NCI-H2171 (cell line): ENCODE data around the gene DRC7.
A peak's percentile ranks its signal among the peaks of the same experiment; 100 is the strongest.
"Not testable (repeated sequence)": the region's sequence is repeated elsewhere in the genome, so short reads cannot be mapped to it uniquely, and the experiment has no call there.

Source experiments
- DNase-seq: peaks from one replicate; lab custom pipeline; 2025; lab: John Stamatoyannopoulos, UW

The DRC7 gene

DNA sequence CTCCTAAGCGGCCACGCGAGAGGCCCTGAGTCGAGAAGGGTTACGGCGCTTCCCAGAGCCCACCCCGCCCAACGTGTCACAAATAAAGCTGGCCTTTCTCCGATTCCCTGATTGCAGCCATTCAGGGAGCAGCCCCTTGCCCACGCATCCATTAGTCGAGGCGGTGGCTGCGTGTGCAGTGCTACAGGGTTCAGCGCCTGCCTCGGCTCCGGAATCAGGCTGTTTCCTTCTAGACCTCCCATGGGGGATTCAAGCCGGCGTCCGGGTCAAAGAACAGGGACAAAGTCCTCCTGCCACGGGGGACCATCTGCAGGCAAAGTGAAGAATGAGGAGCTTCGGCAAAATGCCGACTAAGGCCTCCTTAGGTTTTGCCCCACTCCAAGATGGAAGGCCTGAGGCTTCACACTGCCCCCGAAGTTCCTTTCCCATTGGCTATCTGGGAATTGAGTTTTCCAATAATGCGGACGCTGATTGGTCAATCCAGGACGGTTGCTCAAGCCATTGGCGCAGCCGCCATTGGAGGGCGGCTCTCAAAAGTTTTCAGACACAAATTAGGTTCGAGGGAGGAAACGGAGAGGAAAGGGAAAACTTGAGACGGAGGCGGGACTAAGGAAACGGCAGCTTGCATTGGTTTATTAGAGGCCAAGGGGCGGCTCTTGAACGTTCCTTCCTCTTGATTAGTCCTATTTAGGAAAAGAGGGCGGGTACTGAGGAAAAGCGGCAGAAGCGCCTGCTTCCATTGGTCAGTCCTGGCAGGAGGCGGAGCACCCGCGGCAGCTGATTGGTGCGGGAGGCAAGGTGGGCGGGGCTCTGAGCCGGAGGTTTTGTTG lies 40.5 kb downstream of the DRC7 start:
- peak; percentile 99 for DNase-seq

DNA sequence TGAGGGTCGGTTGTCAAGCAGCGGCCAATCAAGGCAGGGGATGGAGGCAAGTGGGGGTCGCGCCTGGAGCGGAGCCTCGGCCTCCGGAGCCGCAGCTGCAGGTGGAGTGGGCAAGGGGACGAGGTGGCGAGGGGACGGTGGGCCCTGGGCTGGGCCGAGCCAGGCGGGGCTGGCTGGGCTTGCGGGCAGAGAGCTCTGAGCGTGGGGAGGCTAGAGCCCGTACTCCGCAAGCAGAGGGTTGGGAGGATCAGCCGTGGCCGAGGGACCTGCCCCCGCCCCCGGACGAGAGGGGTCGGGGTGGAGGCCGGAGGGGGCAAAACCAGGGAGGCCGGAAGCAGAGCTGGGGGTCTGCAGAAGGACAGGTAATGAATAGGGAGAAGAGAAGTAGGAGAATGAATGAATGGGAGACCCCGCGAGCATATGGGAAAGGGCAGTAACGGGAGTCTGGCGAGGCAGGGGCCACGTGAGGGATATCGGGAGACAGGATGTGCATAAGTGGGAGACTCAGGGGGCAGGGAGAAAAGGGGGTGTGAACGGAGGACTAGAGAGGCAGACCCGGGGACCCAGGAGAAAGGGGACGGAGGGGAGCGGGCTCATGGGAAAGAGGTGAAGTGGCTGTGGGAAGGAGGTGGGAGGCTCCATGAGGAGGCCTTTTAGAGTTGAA lies 41.3 kb downstream of the DRC7 start, which contains the start of gene KATNB1:
TSS of gene KATNB1 (plus strand) at position 16 of the 664 bp plus-strand sequence. CDS start 1,474 bp downstream, outside the sequence.
- DNase-seq = no peak

DNA sequence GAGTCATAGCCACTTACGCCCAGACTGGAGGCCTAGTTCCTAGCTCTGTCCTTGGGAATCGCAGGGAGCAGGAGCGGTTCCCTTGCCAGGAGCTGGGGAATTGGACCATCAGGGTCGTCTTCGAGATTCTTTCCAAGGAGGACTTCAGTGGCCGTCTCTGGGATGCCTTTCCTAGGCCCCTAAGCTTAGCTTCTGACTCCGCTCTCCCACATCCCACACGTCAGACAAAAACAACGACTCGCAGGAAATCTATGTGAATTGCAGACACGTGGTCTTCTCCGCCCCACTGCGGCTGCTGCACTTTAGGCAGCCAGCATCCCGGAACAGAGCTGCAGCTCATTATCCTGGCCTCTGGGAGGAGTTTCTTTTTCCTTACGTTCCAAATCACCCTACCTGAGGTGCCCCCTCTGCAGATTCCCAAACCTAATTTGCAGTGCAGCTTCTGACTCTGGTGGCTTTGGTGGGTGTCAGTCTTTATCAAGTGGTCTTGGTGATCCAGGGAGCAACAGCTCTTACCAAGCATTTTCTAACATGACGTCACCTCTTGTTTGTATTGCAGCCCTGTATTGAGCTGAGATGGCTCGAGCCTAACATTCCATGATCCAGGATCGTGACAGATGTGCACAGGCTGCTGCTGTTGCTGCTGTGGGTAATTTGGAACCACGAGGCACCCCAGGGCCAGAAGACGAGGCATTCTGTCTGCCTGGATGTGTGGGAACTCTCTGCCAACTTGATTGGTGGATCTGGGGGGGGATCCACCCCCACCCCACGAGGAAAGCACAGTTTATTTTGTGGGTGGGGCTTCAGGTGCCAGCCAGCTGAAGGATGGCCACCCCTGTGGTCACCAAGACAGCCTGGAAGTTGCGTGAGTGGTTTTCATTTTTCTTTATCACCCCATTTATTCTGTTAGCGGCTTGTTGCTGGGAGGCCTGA lies 42.1 kb downstream of the DRC7 start:
- DNase-seq = peak; percentile 44

DNA sequence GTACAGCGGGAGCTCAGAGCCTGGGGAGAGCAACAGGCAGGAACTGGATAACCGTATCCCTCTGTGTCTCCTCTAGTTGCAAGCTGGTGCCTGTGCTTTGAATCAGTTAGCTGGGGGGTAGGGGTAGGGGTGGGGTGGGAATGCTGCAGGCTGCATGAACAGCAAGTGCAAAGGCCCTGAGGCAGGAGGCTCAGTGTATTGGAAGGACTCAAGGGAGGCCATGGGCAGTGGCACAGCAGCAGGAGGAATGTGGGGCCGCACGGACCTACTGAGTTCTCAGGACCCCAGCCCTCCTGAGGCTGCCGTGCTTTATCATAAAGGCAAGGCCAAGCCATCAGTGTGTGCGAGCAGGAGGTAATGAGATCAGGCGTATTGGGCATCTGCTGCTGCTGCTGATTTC lies 44.2 kb downstream of the DRC7 start:
- DNase-seq = no peak

- DNase-seq = no peak
Observed at GRCh38 chr16:57739756-57740422, 45.3 kb downstream of the DRC7 start.

- DNase-seq = no peak
Observed at GRCh38 chr16:57740423-57741071, 45.9 kb downstream of the DRC7 start.

GRCh38 chr16:57741660-57742191 lies 47.1 kb downstream of the DRC7 start:
- DNase-seq = no peak

DNA sequence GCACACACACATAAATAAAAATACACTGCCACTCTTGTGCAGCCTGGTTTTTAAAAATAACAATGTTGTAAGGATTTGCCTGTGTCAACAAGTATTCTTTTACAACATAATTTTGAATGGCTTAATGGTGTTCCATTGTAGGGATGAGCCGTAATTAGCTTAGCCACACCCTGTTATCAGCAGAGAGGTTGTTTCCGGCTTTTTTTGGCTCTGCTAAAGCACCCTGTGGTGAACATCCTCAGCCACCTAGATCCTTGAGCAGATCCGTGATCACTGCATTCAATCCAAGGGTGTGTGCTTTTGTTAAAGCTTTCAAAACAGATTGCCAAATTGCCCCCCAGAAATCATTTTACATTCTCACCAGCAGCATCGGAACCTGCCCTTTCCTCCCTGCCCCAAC lies 47.9 kb downstream of the DRC7 start:
- DNase-seq = no peak

- DNase-seq = no peak
Observed at GRCh38 chr16:57743458-57743857, 48.9 kb downstream of the DRC7 start.

- no peak for DNase-seq
Observed at GRCh38 chr16:57743886-57744641, 49.5 kb downstream of the DRC7 start.

DNA sequence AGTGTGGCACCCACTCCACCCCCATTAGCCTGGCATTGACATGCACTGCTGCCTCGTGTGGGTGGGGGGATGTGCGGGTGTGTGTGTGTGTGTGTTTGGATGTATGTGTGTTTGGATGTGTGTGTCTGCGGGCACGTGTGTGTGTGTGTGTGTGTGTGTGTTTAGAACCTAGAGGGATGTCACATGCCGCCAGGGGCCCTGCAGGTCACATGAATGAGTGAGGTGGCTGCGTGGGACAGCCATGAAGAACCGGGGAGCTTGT lies 50.0 kb downstream of the DRC7 start:
- no peak for DNase-seq

GRCh38 chr16:57745768-57746167 lies 51.2 kb downstream of the DRC7 start:
- DNase-seq = no peak

GRCh38 chr16:57746316-57746715 lies 51.7 kb downstream of the DRC7 start:
- not testable (repeated sequence) for DNase-seq

DNA sequence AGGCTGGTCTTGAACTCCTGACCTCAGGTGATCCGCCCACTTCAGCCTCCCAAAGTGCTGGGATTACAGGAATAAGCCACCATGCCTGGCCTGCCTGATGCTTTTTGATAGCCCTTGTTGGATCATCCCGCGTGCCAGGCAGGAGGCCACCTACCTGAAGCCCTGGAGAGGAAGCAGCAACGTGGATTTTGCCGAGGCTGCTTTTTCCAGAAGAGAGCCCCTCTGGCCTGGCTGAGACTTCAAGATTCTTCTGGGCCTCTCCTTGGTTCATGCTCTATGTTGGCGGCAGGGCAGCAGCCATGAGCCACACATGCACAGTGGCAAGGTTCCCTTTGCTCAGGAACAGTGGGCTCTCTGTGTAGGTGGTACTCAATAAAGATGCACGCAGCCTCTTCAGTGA lies 52.5 kb downstream of the DRC7 start:
- no peak for DNase-seq

- DNase-seq = no peak
Observed at GRCh38 chr16:57747496-57747895, 52.9 kb downstream of the DRC7 start.

DNA sequence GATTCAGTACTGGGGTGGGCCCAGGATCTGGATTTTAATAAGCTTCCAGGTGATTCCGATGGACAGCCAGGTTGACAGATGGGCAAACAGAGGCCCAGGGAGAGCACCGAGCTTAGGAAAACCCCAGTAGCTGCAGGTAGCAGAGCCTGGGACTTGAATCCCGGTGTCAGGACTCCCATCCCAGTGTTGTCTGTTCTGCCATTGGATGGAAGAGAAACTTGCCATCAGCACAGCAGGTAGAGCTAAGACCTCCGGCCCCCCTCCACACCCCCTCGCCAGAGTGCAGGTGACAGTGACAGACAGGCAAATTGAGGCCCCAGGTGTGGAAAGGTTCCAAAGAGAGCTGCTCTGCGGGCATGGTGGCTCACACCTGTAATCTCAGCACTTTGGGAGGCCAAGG lies 53.4 kb downstream of the DRC7 start:
- no peak for DNase-seq

DNA sequence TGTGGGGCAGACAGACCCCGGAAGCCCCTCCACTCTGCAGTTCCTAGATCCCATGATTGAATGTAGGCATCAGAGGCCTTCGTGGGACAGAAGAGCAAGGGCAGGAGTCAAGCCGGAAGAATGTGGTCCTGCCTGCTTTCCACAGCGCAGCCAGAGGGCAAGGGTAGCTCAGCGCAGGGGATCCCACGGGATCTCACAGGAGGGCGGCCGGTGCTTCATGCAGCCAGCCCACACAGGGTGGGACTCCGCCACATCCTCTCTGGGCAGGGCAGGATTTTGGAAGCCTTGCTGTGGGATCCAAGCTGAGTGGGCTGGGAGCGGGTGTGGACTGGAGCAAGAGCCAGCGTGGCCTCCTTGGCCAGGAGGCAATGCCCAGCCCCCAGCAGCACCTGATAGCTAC lies 54.0 kb downstream of the DRC7 start:
- DNase-seq = no peak

GRCh38 chr16:57749101-57749692 lies 54.6 kb downstream of the DRC7 start:
- DNase-seq = no peak

DNA sequence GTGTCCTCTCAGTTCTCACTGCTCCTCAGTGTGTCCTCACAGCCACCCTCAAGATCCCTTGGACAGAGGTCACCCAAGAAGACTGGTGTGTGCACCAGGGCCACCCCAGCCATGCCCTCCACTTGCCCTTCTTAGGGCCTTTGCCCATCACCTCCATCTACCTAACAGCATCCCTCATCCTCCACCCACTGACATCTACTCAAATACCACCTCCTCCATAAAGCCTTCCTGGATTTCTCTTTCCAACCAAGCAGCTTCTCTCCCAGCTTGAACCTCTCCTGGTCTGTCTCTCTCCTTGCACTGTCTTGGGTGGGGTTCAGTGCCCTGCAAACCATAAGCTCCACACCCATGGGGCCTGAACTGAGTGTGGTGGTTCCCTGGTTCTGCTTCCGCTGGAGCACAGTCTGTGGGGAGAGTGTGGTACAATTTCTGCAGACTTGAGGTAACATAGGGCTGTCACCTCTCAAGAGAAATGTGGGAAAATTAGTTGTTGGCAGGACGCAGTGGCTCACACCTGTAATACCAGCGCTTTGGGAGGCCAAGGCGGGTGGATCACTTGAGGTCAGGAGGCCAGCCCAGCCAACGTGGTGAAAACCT lies 55.3 kb downstream of the DRC7 start:
- no peak for DNase-seq
